Gastroesophageal sphincter (tissue), 3 donors: ENCODE results near the gene ASB13.

Experiments
- CTCF ChIP-seq, 4 experiments: fragments of 200-600 bp in 2 of 4; fragments of 450-650 bp in 2 of 4; sonication (generic) in 1 of 4; IDR thresholded peaks; one replicate each; pipeline ENCODE4 v1.5.1; 2017 to 2019; ENCODE audit warnings: antibody characterized with exemption in 4 of 4, mild to moderate bottlenecking in 2 of 4, moderate library complexity in 2 of 4
- POLR2AphosphoS5 ChIP-seq: sonication (generic); formaldehyde crosslinking; IDR thresholded peaks from one replicate; pipeline ENCODE4 v1.6.1; 2017; ENCODE audit warnings: antibody characterized with exemption

- TF ChIP-seq CTCF (IDR thresholded peaks at IDR 0.05) (no peak), POLR2AphosphoS5 (no peak)
These were observed 27.9 kb downstream of the ASB13 start for GRCh38 chr10:5638494-5638893.
